DMS79 treated with DMSO at 0.1 percent for 48 hours (cell line): ENCODE measurements around the gene MOB3C.
A peak's percentile ranks its signal among the peaks of the same experiment; 100 is the strongest.

Experiments
- DNase-seq: peaks from one replicate; lab custom pipeline; 2025; lab: John Stamatoyannopoulos, UW

The MOB3C gene

GRCh38 chr1:46575778-46576177 is 40.8 kb downstream of the MOB3C start:
- no peak for DNase-seq

DNA sequence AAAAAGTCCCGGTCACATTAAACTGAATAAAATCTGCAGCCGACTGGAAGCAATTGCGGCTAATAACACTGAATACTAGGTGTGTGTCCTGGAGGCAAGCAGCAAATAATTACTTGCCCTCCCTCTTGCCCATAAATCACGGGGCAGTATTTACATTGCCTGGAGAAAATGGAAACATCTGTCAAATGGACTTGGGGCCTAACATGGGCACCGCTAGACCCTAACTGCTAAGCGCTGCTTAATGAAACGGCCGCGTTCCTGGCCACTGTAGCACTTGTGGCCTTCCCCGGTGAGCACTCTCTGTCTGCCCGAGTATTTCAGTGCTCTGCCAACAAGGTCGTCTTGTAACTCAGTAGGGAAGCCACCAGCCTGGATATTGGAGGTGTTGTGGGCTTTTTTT is 41.3 kb downstream of the MOB3C start:
- no peak for DNase-seq

GRCh38 chr1:46571691-46572225 is 44.9 kb downstream of the MOB3C start:
- DNase-seq = no peak

- no peak for DNase-seq
Measured at GRCh38 chr1:46569884-46570725, 46.5 kb downstream of the MOB3C start.

GRCh38 chr1:46569116-46569515 is 47.5 kb downstream of the MOB3C start:
- DNase-seq = no peak

DNA sequence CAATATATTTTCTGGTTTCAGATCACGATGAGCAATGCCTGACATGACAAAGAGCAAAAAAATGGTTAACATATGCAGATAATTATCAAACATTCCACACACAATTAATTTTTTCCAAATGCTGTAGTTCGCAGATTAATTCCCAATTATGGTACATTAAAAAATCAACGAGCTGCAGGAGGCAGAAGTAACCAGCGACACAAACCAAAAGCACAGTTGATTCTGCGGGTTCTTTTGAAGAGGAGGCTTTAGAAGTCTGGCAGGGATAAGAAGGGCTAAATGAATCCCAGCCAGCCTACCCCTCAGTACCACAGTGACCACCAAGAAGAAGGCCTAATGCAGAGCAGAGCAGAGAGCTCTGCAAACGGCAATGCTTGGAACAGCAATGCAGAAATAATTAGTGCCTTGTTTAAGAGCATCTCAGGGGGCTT is 48.1 kb downstream of the MOB3C start:
- DNase-seq = peak; percentile 13

DNA sequence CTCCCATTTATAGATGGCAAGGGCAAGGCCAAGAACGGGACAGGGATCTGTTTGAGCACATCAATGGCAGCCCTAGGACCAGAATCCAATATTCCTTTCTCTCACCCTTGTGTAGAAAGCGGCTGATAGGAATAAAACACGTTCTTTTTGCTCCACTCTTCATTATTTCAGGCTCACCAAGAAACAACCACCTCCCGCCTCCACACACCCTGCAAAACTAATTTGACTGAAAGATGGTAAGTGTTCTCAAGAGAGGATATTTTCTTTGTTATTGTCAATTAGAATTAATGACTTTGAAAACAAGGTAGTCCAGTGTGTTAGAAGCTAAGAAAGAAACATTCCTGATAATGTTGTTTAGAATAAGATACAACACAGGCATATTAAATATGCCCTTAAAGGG is 53.3 kb downstream of the MOB3C start:
- no peak for DNase-seq

DNA sequence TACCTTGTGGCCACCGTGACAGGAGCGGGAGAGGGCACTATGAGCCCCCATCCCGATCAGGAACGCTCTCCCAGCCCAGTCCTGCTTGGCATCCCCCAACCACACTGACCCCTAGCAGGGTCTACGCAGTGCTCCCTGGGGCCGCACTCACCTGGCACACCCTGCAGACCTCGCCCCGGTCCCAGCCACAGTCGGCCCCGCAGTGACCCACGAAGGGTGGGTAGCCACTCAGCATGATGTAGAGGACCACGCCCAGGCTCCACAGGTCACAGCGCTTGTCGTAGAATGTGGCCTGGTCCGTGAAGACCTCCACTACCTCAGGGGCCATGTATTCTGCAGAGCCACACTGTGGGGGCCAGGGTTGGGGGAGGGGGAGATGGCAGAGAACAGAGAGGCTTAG is 54.1 kb downstream of the MOB3C start:
- no peak for DNase-seq

DNA sequence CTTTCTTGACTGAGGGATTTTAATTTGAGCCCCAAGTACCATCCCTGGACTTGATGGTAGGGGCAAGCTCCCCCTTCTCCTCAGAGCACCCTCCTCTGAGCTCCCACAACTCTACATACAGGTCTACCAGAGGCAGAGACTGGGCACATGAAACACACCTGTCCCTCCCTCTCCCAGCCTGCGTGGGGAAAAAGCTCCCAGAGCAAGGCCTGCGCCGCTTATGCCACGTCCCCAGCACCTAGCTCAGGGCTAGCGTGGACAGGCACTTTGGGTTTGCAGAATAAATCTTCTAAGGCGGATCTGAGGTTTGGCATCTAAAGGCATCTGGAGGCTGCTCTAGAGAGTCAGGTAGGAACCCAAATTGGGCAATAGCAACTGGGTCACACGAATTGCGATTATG is 57.6 kb downstream of the MOB3C start:
- DNase-seq = no peak

GRCh38 chr1:46558141-46558963 is 58.3 kb downstream of the MOB3C start:
- peak; percentile 31 for DNase-seq
